Measurements from ENCODE around the gene GPR183.

Gene GPR183

DNA sequence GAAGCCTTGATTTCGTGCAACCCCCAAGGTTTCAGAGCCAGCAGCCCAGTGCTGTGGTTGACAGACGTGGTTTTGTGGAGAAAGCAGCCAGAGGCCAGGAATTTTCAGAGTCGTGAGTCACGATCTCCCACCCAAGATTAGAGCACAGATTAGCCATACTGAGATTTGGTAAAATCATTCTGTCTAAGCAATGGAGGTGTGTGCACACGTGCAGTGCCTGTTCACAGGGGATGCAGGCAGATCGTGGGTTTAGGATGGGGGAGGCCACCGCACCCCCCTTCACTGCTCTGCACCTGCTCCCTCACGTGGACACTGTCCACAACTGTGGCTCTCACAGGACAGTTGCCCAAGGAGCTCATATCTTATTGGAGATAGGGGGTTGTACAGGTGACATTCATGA is 46.6 kb upstream of the GPR183 start:
- TF ChIP-seq, protein P1, sequence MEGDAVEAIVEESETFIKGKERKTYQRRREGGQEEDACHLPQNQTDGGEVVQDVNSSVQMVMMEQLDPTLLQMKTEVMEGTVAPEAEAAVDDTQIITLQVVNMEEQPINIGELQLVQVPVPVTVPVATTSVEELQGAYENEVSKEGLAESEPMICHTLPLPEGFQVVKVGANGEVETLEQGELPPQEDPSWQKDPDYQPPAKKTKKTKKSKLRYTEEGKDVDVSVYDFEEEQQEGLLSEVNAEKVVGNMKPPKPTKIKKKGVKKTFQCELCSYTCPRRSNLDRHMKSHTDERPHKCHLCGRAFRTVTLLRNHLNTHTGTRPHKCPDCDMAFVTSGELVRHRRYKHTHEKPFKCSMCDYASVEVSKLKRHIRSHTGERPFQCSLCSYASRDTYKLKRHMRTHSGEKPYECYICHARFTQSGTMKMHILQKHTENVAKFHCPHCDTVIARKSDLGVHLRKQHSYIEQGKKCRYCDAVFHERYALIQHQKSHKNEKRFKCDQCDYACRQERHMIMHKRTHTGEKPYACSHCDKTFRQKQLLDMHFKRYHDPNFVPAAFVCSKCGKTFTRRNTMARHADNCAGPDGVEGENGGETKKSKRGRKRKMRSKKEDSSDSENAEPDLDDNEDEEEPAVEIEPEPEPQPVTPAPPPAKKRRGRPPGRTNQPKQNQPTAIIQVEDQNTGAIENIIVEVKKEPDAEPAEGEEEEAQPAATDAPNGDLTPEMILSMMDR (IDR thresholded peaks at IDR 0.05; ENCODE audit: control extremely low read depth, extremely low read depth, low read depth, missing control alignments) = no peak
- ChIA-PET POLR2A (interaction anchor here (0.6 to 1.2 kb wide), 3 partner anchors 12 to 85 kb away, joined by 3 to 5 read pairs (median 4); no protein-coding TSS in a partner anchor), CTCF (interaction anchor here (0.6 to 3.9 kb wide), 19 partner anchors 10 to 177 kb away, joined by 3 to 19 read pairs (median 4); no protein-coding TSS in a partner anchor)
- DNase-seq (ENCODE audit: extremely low spot score) = no peak

DNA sequence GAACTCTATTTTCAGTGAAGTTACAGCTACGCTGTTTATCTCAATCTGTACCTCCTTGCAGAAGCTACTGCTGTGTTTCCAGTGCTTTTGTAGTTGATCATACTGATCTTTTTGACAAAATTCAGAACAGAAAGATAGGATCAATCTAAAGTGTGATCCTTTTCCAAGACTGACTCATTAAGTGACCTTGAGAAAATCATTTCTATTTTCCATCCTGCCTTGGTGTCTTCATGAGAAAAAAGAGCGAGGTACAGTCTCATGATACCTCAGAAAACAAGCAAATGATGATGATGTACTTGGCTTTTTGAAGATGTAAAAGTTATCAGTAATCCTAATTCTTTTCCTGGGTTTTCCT is 46.0 kb upstream of the GPR183 start:
- ChIA-PET CTCF (interaction anchor here (1.0 to 3.9 kb wide), 16 partner anchors 9 to 177 kb away, joined by 3 to 19 read pairs (median 4); no protein-coding TSS in a partner anchor), POLR2A (no interaction called here)
- TF ChIP-seq, protein P1 (IDR thresholded peaks at IDR 0.05; ENCODE audit: control extremely low read depth, extremely low read depth, low read depth, missing control alignments) = no peak
- DNase-seq (ENCODE audit: extremely low spot score) = no peak

DNA sequence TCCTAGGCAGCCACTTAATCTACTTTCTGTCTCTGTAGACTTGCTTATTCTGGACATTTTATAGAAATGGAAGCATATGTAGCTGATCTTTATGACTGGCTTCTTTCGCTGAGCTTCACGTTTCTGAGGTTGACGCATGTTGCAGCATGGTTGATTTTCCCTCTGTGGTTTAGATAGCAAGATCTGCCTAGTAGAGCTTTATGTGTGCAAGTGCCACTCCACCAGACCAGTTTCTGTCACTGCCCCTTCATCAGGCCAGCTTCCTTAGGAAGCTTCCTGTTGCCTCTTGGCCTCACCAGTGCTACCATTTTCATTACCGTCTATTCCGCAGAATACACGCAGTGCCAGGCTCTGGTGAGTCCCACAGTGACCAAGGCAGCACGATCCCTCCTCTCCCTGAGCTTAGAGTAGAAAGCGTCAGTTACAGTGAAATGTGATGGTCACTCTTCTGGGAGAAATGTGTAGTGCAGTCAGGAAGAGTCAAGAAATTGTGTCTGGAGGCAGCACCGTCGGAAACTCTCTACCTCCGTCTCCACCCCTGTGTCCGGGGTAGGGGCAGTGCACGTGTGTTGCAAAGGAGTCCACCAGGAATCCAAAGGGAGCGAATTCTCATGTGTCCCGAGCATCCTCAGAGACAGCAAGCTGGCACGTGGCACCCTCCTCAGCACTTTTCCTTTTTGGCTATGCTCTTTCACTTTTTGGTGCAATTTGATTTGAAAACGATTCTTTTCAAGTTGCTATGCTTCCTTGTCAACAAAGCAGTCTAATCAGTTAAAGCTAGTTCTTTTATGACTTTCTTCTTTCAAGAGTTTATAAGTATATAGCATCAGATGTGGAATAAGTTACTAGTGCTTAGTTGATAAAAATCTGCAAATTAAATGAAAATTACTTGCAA is 45.4 kb upstream of the GPR183 start:
- CTCF ChIA-PET = interaction anchor here (1.1 to 3.9 kb wide), 18 partner anchors 8 to 176 kb away, joined by 3 to 19 read pairs (median 5); no protein-coding TSS in a partner anchor
- no peak for DNase-seq (ENCODE audit: extremely low spot score)
- TF ChIP-seq, protein P1 (IDR thresholded peaks at IDR 0.05; ENCODE audit: control extremely low read depth, extremely low read depth, low read depth, missing control alignments) = no peak
- POLR2A ChIA-PET = no interaction called here

DNA sequence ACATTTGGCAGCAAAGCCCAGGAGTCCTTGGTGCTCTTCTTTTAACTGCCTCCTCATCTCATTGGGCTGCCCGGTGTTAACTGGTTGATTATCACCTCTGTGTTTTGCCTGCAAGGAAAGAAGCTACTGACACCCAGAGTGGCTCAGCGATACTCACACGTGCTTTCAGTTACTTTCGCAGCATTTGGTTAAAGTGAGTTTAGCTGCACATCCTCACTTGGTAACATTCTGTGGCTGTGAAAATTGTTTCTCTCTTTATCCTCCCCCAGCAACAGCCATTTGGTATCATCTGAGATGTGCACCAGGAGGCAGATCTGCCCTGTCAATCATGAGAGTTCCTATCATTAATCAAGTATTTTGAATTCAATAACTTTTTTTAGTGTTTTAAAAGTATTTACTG is 44.6 kb upstream of the GPR183 start:
- CTCF ChIA-PET = interaction anchor here (1.1 to 3.9 kb wide), 15 partner anchors 8 to 176 kb away, joined by 3 to 19 read pairs (median 5); no protein-coding TSS in a partner anchor
- no peak for DNase-seq (ENCODE audit: extremely low spot score)
- TF ChIP-seq, protein P1 (IDR thresholded peaks at IDR 0.05; ENCODE audit: control extremely low read depth, extremely low read depth, low read depth, missing control alignments) = no peak
- POLR2A ChIA-PET = no interaction called here

DNA sequence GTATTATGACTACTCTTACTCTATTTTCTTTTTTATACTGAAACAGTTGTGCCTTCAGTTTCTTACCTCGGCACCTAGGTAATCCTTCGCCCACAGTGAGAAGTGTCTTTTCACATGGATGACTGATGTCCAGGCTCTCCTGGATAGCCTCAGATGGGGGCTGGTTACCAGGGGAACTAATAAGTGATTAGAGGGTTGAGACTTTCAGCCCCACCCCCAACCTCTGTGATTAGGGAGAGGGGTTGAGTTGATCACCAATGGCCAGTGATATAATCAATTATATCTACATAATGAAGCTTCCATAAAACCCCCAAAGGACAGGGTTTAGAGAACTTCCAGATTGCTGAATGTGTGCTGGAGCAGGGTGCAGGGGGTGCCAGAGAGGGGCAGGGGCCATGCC is 43.0 kb upstream of the GPR183 start:
- TF ChIP-seq, protein P1 (IDR thresholded peaks at IDR 0.05; ENCODE audit: control extremely low read depth, extremely low read depth, low read depth, missing control alignments) = no peak

DNA sequence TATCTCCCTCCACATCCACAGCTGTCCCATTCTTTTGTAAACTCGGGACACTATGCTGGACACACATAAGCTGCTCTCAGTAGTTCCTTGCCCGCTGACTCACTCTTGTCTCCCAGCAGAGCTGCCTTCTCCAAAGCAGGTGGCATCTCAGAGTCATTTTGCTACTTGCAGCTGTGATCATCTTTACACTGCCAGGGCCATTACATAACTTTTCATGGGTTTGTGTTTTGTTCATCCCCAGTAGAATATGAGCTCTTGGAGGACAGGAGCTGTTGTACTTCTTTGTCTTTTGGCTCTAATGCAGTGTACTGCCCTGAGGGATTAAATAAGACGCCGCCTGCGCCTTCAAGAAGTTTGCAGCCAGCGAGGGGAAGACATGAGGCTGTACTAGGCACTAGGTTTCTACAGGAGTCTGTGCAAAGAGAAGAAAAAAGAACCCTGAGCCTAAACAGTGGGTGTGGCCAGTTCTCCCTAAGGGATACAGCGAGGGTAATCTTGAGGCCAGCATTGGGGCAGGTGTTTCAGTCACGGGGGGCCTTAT is 40.8 kb upstream of the GPR183 start:
- TF ChIP-seq, protein P1 (IDR thresholded peaks at IDR 0.05; ENCODE audit: control extremely low read depth, extremely low read depth, low read depth, missing control alignments) = no peak
- no peak for DNase-seq (ENCODE audit: extremely low spot score)
- CTCF ChIA-PET = interaction anchor here (0.9 to 3.3 kb wide), 15 partner anchors 8 to 172 kb away, joined by 3 to 12 read pairs (median 5); partner anchors contain the start of gene GPR18
- POLR2A ChIA-PET = interaction anchor here (0.7 to 1.0 kb wide), 2 partner anchors 8 to 10 kb away, joined by 3 to 5 read pairs; no protein-coding TSS in a partner anchor

More for the DNA sequence above, 43.0 kb upstream of the GPR183 start:
- POLR2A ChIA-PET = no interaction called here
- CTCF ChIA-PET = interaction anchor here (1.8 to 3.3 kb wide), 2 partner anchors 20 to 86 kb away, joined by 8 to 12 read pairs; no protein-coding TSS in a partner anchor
- DNase-seq (ENCODE audit: extremely low spot score) = no peak
